K562 (cell line): ENCODE results near the gene SLC4A4. TPM values are rescaled to one million over a fixed set of nuclear protein-coding genes. Genes with fewer than 3 reads are reported as not detected.

Experiments used
- ATAC-seq: fragments of 200-7000 bp; cut with Tn5 transposase; 3 replicates; pipeline ENCODE4 v1.9.1; 2020; ENCODE audit warnings: moderate library complexity
- BruUV-seq: library from RNA; stranded (reverse); fragments of 400-500 nt; replicated peaks from 2 replicates; lab custom pipeline; 2021; lab: Mats Ljungman, UMichigan
- CTCF ChIA-PET: fragments of 300-600 bp; formaldehyde crosslinking; extraction: SDS; loops from one replicate; lab custom pipeline; 2021; ENCODE audit warnings: low intra/inter-chr PET ratio; lab: Yijun Ruan, JAX
- POLR2A ChIA-PET: fragments of 300-600, 350-650 bp; sonication (Branson Sonifier 250); formaldehyde crosslinking; extraction: SDS; loops from one replicate; lab custom pipeline; 2021; ENCODE audit warnings: antibody characterized with exemption, inconsistent platforms; lab: Yijun Ruan, JAX
- DNase-seq, 4 experiments: peaks; one replicate each; pipeline versions ENCODE4 v3.0.0 to v3.0.0-alpha.2; 2011 to 2018; ENCODE audit warnings: low spot score in 3 of 4, mixed read lengths in 3 of 4; ENCODE audit errors: extremely low read depth in 1 of 4
- FAIRE-seq: peaks from 2 replicates; lab custom pipeline; 2011; peaks lifted over from hg19 to GRCh38; lab: Jason Lieb, UNC
- H2AFZ ChIP-seq: 2 replicates; pipeline ENCODE4 v1.6.0; 2011; ENCODE audit warnings: low read depth, low read length, control low read depth, inconsistent platforms
- H3K27ac ChIP-seq: fragments of 200-600 bp; 3 replicates; pipeline ENCODE4 v1.8.0; 2011; ENCODE audit warnings: low read depth, mild to moderate bottlenecking, control low read depth, inconsistent platforms, low read length, moderate library complexity, mixed read lengths; ENCODE audit errors: extremely low read depth
- H3K27me3 ChIP-seq, 2 experiments: fragments of 300-600 bp in 1 of 2; 2 replicates in 1 of 2; 3 replicates in 1 of 2; pipeline versions ENCODE4 v1.6.0 to v1.8.0; 2011; ENCODE audit warnings: inconsistent platforms in 2 of 2, low read length in 2 of 2, mild to moderate bottlenecking in 1 of 2, mixed read lengths in 1 of 2, moderate library complexity in 1 of 2; ENCODE audit not compliant: control insufficient read depth in 2 of 2, insufficient read depth in 2 of 2
- H3K36me3 ChIP-seq: fragments of 300-600 bp; 3 replicates; pipeline ENCODE4 v1.8.0; 2011; ENCODE audit warnings: mild to moderate bottlenecking, low read length, inconsistent platforms; ENCODE audit not compliant: control insufficient read depth, insufficient read depth
- H3K4me1 ChIP-seq, 2 experiments: fragments of 200-600 bp in 1 of 2; replicated peaks in 1 of 2; 2 replicates in 1 of 2; 3 replicates in 1 of 2; pipeline versions ENCODE4 v1.5.1 to v1.8.0; 2011; ENCODE audit warnings: inconsistent platforms in 2 of 2, low read length in 2 of 2, mild to moderate bottlenecking in 1 of 2, mixed read lengths in 1 of 2, moderate library complexity in 1 of 2; ENCODE audit not compliant: control insufficient read depth in 2 of 2, insufficient read depth in 2 of 2
- H3K4me2 ChIP-seq: 2 replicates; pipeline ENCODE4 v1.6.1; 2011; ENCODE audit warnings: low read length, control low read depth, inconsistent platforms, mixed read lengths; ENCODE audit not compliant: insufficient read depth
- H3K4me3 ChIP-seq: fragments of 200-600 bp; sonication (generic), shearing (Covaris generic); 2 replicates; pipeline ENCODE4 v1.5.1; 2016; ENCODE audit warnings: control low read depth, inconsistent platforms
- H3K79me2 ChIP-seq: fragments of 200-600 bp; 3 replicates; pipeline ENCODE4 v1.8.0; 2011; ENCODE audit warnings: low read length, inconsistent platforms; ENCODE audit not compliant: control insufficient read depth, insufficient read depth
- H3K9ac ChIP-seq, 2 experiments: 2 replicates each; pipeline versions ENCODE4 v1.6.0 to v1.6.1; 2011; ENCODE audit warnings: low read depth in 2 of 2, low read length in 2 of 2, control low read depth in 1 of 2, inconsistent platforms in 1 of 2, mild to moderate bottlenecking in 1 of 2, mixed read lengths in 1 of 2; ENCODE audit not compliant: insufficient read depth in 1 of 2
- H3K9me1 ChIP-seq: one replicate; pipeline ENCODE4 v1.6.0; 2011; ENCODE audit warnings: inconsistent platforms, mild to moderate bottlenecking, low read length, moderate library complexity; ENCODE audit not compliant: control insufficient read depth, insufficient read depth
- H3K9me3 ChIP-seq: replicated peaks from 2 replicates; pipeline ENCODE4 v1.5.1; 2011; ENCODE audit warnings: low read depth, low read length, inconsistent platforms; ENCODE audit not compliant: control insufficient read depth, insufficient read depth
- H4K20me1 ChIP-seq: replicated peaks from 2 replicates; pipeline ENCODE4 v1.6.1; 2011; ENCODE audit warnings: low read length, inconsistent platforms, mixed read lengths; ENCODE audit not compliant: control insufficient read depth, insufficient read depth
- ARID2 ChIP-seq: fragments of 450-650 bp; IDR thresholded peaks from 2 replicates; pipeline ENCODE4 v1.6.1; 2017; ENCODE audit warnings: antibody characterized with exemption, mild to moderate bottlenecking
- ESRRB ChIP-seq: fragments of 250-450 bp; sonication (Bioruptor Pico); IDR thresholded peaks from 2 replicates; pipeline ENCODE4 v1.5.0; 2020; ENCODE audit warnings: mild to moderate bottlenecking, moderate library complexity, borderline replicate concordance
- FOXJ2 ChIP-seq: fragments of 200-800 bp; sonication (Bioruptor generic); IDR thresholded peaks from 2 replicates; pipeline ENCODE4 v1.6.1; 2016; ENCODE audit warnings: missing genetic modification characterization, missing compliant biosample characterization
- HMG20B ChIP-seq: fragments of 250-450 bp; sonication (Bioruptor Pico); IDR thresholded peaks from 2 replicates; pipeline ENCODE4 v1.5.0; 2021; ENCODE audit warnings: mild to moderate bottlenecking
- KAT8 ChIP-seq: fragments of 450-650 bp; IDR thresholded peaks from 2 replicates; pipeline ENCODE4 v1.6.1; 2016; ENCODE audit warnings: low read depth, mild to moderate bottlenecking
- MEIS2 ChIP-seq: fragments of 450-650 bp; IDR thresholded peaks from 2 replicates; pipeline ENCODE4 v1.6.1; 2014; ENCODE audit warnings: mild to moderate bottlenecking; ENCODE audit not compliant: partially characterized antibody
- MTF1 ChIP-seq: fragments of 250-450 bp; sonication (Bioruptor Pico); IDR thresholded peaks from 2 replicates; pipeline ENCODE4 v1.9.0; 2021; ENCODE audit warnings: moderate library complexity, mild to moderate bottlenecking, inconsistent platforms, borderline replicate concordance
- PRPF4 ChIP-seq: fragments of 200-400 bp; formaldehyde crosslinking; IDR thresholded peaks from one replicate; pipeline ENCODE4 v1.6.1; 2017; ENCODE audit warnings: low read length, low read depth, mild to moderate bottlenecking; ENCODE audit not compliant: insufficient read depth, poor library complexity, severe bottlenecking
- SREBF2 ChIP-seq: sonication (generic); formaldehyde crosslinking; IDR thresholded peaks from 2 replicates; pipeline ENCODE4 v1.4.0; 2020; ENCODE audit warnings: mild to moderate bottlenecking, missing genetic modification reagents
- SRF ChIP-seq, 2 experiments: fragments of 250-450, 450-650 bp in 1 of 2; sonication (Bioruptor Pico) in 1 of 2; sonication (generic) in 1 of 2; formaldehyde crosslinking; IDR thresholded peaks; 2 replicates each; pipeline versions ENCODE4 v1.5.0 to v1.5.1; 2020 to 2022; ENCODE audit warnings: mild to moderate bottlenecking in 1 of 2, missing genetic modification reagents in 1 of 2
- SRSF1 ChIP-seq: fragments of 200-400 bp; formaldehyde crosslinking; IDR thresholded peaks from 2 replicates; pipeline ENCODE4 v1.6.1; 2017; ENCODE audit warnings: mild to moderate bottlenecking, low read depth, low read length, moderate library complexity
- ZNF584 ChIP-seq: fragments of 200-800 bp; sonication (Bioruptor generic); IDR thresholded peaks from 2 replicates; pipeline ENCODE4 v1.6.1; 2016; ENCODE audit warnings: low read depth, mild to moderate bottlenecking, missing genetic modification characterization, missing compliant biosample characterization
- ZNF639 ChIP-seq, 2 experiments: fragments of 200-800 bp in 1 of 2; sonication (Bioruptor generic) in 1 of 2; sonication (generic) in 1 of 2; formaldehyde crosslinking in 1 of 2; IDR thresholded peaks in 1 of 2; conservative IDR thresholded peaks in 1 of 2; 2 replicates each; pipeline versions ENCODE4 v1.5.0 to v1.6.1; 2016 to 2020; ENCODE audit warnings: missing compliant biosample characterization in 1 of 2, missing genetic modification characterization in 1 of 2, missing genetic modification reagents in 1 of 2
- WGBS: fragments of 100-300 bp; shearing (Covaris generic); methylation state at CpG from one replicate; pipeline ENCODE4 v1.1.6; 2016; ENCODE audit warnings: low coverage, mixed read lengths; ENCODE audit not compliant: insufficient coverage; ENCODE audit errors: missing lambda C conversion rate; 5-methylcytosine and 5-hydroxymethylcytosine counted together
- in situ Hi-C: fragments of 300-500 bp; cut with MboI; formaldehyde crosslinking; loops from 4 replicates; pipeline ENCODE4 v1.15.0; 2018; ENCODE audit warnings: inconsistent platforms, mixed read lengths
- intact Hi-C: fragments of 100-400 bp; cut with micrococcal nuclease; formaldehyde crosslinking; loops from 2 replicates; pipeline ENCODE4 v1.14.2; 2022
- polyA plus RNA-seq, 8 experiments: library from polyadenylated mRNA; depleted of rRNA in 4 of 8; stranded (reverse) in 5 of 8; unstranded in 3 of 8; fragments of >200 nt; fragmentation: Nextera tagmentation in 2 of 8; fragmentation: Illumina TruSeq in 1 of 8; extraction: Ambion mirVana in 2 of 8; extraction: Trizol in 1 of 8; gene quantifications; 2 replicates each; pipeline versions ENCODE4 v1.2.1 to v1.2.3, GENCODE V29; 2011 to 2014; ENCODE audit warnings: inconsistent platforms in 1 of 8, missing spikeins in 1 of 8
- total RNA-seq, 7 experiments: library from RNA; depleted of rRNA in 6 of 7; stranded (reverse); fragments of >200 nt in 6 of 7; fragmentation: Illumina TruSeq in 2 of 7; extraction: Trizol in 2 of 7; gene quantifications; 2 replicates each; pipeline versions ENCODE4 v1.2.1 to v1.2.3, GENCODE V29; 2011 to 2021; ENCODE audit warnings: low replicate concordance in 1 of 7

SLC4A4 gene
- total and polyA plus RNA-seq, 9 of the 15 experiments (the other 6 are each of a cell fraction or from before 2014, with no cell fraction given): 0.01 to 0.18 (median 0.07) TPM; not detected in 2

- intact Hi-C loops: no loop called here
- POLR2A ChIA-PET: interaction anchor here (0.7 kb wide), 1 partner anchor 16 kb away, joined by 3 read pairs; no protein-coding TSS in a partner anchor
- Histone ChIP-seq H3K79me2 (no peaks in the 10 kb centered on the region), H3K4me2 (no peak overlapping the region), H3K36me3 (no peaks in the 10 kb centered on the region), H3K9me1 (no peaks in the 10 kb centered on the region), H3K27me3 (no peaks in the 10 kb centered on the region), H4K20me1 (no peaks in the 10 kb centered on the region), H3K9ac (no peak overlapping the region), H3K9me3 (no peaks in the 10 kb centered on the region), H3K4me1 (no peaks in the 10 kb centered on the region), H2AFZ (no peak overlapping the region), H3K4me3 (no peak overlapping the region), H3K27ac (no peak overlapping the region)
- ATAC-seq: no peak
- FAIRE-seq: no peak
- no peak for DNase-seq
- TF ChIP-seq FOXJ2 (tag): no peak
- TF ChIP-seq MEIS2: no peak
- no peak for TF ChIP-seq ZNF584 (CRISPR knock-in tag)
- no peak for TF ChIP-seq PRPF4
- no peak for TF ChIP-seq MTF1 (CRISPR knock-in tag)
- TF ChIP-seq ARID2: no peak
- TF ChIP-seq SREBF2 (CRISPR knock-in tag): no peak
- no peak for TF ChIP-seq KAT8
- no peak for TF ChIP-seq ZNF639 (CRISPR knock-in tag; conservative IDR thresholded peaks at IDR 0.05 in 1 of 2, IDR thresholded peaks at IDR 0.05 in 1 of 2)
- TF ChIP-seq SRSF1: no peak
- TF ChIP-seq HMG20B: no peak
- no peak for TF ChIP-seq SRF (CRISPR knock-in tag; IDR thresholded peaks at IDR 0.05)
- TF ChIP-seq ESRRB (CRISPR knock-in tag): no peak
- CTCF ChIA-PET: no interaction called here
- no TSS peak for BruUV-seq
- 0% methylated on average over 3 of the region's 3 CpGs for WGBS
- in situ Hi-C loops: no loop called here
Observed at GRCh38 chr4:71382900-71383560, 44.2 kb downstream of the SLC4A4 start.
